MCF 10A (cell line): ENCODE data around the gene AQR. TPM values are rescaled to one million over a fixed set of nuclear protein-coding genes. Genes with fewer than 3 reads are reported as not detected.

Source experiments
- BruUV-seq: library from RNA; stranded (reverse); fragments of 400-500 nt; replicated peaks from 2 replicates; lab custom pipeline; 2021; lab: Mats Ljungman, UMichigan
- CTCF ChIA-PET: fragments of 300-600 bp; sonication (Branson Sonifier 250); formaldehyde crosslinking; extraction: SDS; loops from one replicate; lab custom pipeline; 2021; ENCODE audit warnings: antibody characterized with exemption, inconsistent platforms; lab: Yijun Ruan, JAX
- POLR2A ChIA-PET: fragments of 300-600, 350-650 bp; sonication (Branson Sonifier 250); formaldehyde crosslinking; extraction: SDS; loops from one replicate; lab custom pipeline; 2020; ENCODE audit warnings: antibody characterized with exemption, inconsistent platforms; lab: Yijun Ruan, JAX
- DNase-seq: peaks from one replicate; pipeline ENCODE4 v3.0.0-alpha.2; 2018; ENCODE audit not compliant: unreplicated experiment
- H3K27ac Mint-ChIP-seq: one replicate; pipeline ENCODE4 v1.8.0; 2022; ENCODE audit warnings: mild to moderate bottlenecking, low read depth, mixed read lengths; ENCODE audit not compliant: unreplicated experiment
- H3K27me3 Mint-ChIP-seq: one replicate; pipeline ENCODE4 v1.8.0; 2022; ENCODE audit warnings: mixed read lengths; ENCODE audit not compliant: insufficient read depth, unreplicated experiment
- H3K36me3 Mint-ChIP-seq: one replicate; pipeline ENCODE4 v1.8.0; 2022; ENCODE audit warnings: mild to moderate bottlenecking, moderate library complexity, mixed read lengths; ENCODE audit not compliant: insufficient read depth, unreplicated experiment
- H3K4me1 Mint-ChIP-seq: one replicate; pipeline ENCODE4 v1.8.0; 2022; ENCODE audit warnings: mixed read lengths; ENCODE audit not compliant: insufficient read depth, unreplicated experiment
- H3K4me3 Mint-ChIP-seq: one replicate; pipeline ENCODE4 v1.8.0; 2022; ENCODE audit warnings: mild to moderate bottlenecking, moderate library complexity, mixed read lengths; ENCODE audit not compliant: unreplicated experiment
- H3K9me3 Mint-ChIP-seq: one replicate; pipeline ENCODE4 v1.8.0; 2022; ENCODE audit warnings: mixed read lengths; ENCODE audit not compliant: unreplicated experiment
- intact Hi-C: fragments of 100-400 bp; cut with micrococcal nuclease; formaldehyde crosslinking; loops from 2 replicates; pipeline ENCODE4 v1.14.1; 2022
- total RNA-seq: library from RNA; stranded (reverse); gene quantifications from 2 replicates; pipeline ENCODE4 v1.2.3, GENCODE V29; 2022
- TF ChIP-seq, protein P1 (sequence below): fragments of 200-600 bp; IDR thresholded peaks from one replicate; pipeline ENCODE4 v1.8.0; 2022; ENCODE audit warnings: antibody characterized with exemption, mild to moderate bottlenecking; ENCODE audit not compliant: unreplicated experiment

Gene AQR
- total RNA-seq, 1 experiment from 2014 or later, result 26.5 TPM

DNA sequence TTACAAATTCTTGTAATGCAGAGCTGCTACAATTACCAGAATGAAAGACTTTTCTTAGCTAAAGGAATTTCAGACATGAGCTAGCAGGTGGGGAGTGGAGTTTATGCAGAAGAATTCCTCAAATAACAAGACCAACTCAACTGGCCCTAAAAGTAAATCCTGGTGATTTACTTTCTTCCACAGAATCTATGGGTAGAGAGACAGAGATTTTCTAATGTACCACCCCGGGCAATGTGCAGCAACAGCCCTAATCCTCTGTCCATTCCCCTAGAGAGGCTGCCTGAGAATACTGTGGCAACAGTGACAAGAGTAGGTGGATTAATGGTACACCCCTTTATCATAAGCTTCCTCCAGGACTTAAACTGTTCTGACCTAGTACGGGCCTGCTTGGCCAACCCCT is 55.2 kb downstream of the AQR start:
- Mint-ChIP-seq H3K4me3 (no peak overlapping the region), H3K36me3 (peaks cover 70% of the 10 kb centered on the region), H3K9me3 (no peaks in the 10 kb centered on the region), H3K27me3 (no peaks in the 10 kb centered on the region), H3K4me1 (no peaks in the 10 kb centered on the region), H3K27ac (no peak overlapping the region)
- no peak for DNase-seq
- POLR2A ChIA-PET, result interaction anchor here (1.3 kb wide), 1 partner anchor 9 kb away, joined by 3 read pairs; no protein-coding TSS in a partner anchor
- TF ChIP-seq, protein P1, sequence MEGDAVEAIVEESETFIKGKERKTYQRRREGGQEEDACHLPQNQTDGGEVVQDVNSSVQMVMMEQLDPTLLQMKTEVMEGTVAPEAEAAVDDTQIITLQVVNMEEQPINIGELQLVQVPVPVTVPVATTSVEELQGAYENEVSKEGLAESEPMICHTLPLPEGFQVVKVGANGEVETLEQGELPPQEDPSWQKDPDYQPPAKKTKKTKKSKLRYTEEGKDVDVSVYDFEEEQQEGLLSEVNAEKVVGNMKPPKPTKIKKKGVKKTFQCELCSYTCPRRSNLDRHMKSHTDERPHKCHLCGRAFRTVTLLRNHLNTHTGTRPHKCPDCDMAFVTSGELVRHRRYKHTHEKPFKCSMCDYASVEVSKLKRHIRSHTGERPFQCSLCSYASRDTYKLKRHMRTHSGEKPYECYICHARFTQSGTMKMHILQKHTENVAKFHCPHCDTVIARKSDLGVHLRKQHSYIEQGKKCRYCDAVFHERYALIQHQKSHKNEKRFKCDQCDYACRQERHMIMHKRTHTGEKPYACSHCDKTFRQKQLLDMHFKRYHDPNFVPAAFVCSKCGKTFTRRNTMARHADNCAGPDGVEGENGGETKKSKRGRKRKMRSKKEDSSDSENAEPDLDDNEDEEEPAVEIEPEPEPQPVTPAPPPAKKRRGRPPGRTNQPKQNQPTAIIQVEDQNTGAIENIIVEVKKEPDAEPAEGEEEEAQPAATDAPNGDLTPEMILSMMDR, result no peak
- intact Hi-C loops, result no loop called here
- BruUV-seq, result no TSS peak
- CTCF ChIA-PET, result interaction anchor here (0.5 to 1.6 kb wide), 7 partner anchors 206 to 666 kb away, joined by 3 to 8 read pairs (median 3); no protein-coding TSS in a partner anchor

DNA sequence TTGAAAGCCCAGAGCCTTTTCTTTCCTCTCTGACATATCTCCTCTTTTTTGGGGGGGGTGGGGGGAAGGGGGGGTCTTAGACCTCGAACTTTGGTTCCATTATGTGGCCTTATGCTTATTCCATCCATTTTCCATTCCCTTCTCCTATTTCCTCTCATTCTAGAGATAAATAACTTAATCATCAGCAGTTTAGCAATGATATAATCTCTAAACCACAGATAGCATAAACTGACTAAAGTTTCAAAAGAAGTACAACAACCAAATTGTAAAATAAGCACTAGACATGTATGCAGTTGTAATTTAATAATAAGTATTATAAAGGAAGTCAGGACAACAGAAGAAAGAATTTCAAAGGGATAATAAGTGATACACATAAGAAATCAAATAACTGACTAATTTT is 64.5 kb downstream of the AQR start:
- intact Hi-C loops, result no loop called here
- DNase-seq, result no peak
- BruUV-seq, result no TSS peak
- no peaks in the 10 kb centered on the region for H3K9me3 Mint-ChIP-seq
- ChIA-PET POLR2A (interaction anchor here (0.7 kb wide), 1 partner anchor 192 kb away, joined by 3 read pairs; no protein-coding TSS in a partner anchor), CTCF (interaction anchor here (0.6 to 1.2 kb wide), 2 partner anchors 285 to 288 kb away, joined by 3 read pairs; no protein-coding TSS in a partner anchor)
- peak overlapping the region; percentile 46 for H3K27ac Mint-ChIP-seq
- no peaks in the 10 kb centered on the region for H3K27me3 Mint-ChIP-seq
- no peaks in the 10 kb centered on the region for H3K4me1 Mint-ChIP-seq
- TF ChIP-seq, protein P1, result no peak
- H3K4me3 Mint-ChIP-seq, result no peak overlapping the region
- H3K36me3 Mint-ChIP-seq, result peaks cover 56% of the 10 kb centered on the region

DNA sequence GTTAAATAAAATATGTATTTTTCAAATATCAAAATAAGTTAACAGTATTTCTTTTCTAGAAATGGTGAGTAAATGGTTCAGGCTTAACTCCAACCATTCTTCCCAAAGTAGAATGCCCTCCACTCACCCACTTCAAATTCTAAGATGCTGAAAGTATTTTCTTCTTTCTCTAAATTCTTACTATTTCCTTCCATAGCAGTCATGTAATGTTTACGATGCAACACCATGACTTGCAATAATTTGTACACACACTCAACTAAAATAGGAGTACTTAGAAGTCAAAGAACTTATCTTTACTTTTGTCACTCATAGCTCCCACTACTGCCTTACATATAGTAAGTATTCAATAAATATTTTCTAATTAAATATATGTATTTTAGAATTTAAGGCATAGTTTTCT is 65.0 kb downstream of the AQR start:
- no peak for DNase-seq
- peak overlapping the region; percentile 46 for H3K27ac Mint-ChIP-seq
- intact Hi-C loops, result no loop called here
- no TSS peak for BruUV-seq
- no peaks in the 10 kb centered on the region for H3K4me1 Mint-ChIP-seq
- CTCF ChIA-PET, result interaction anchor here (0.6 to 1.2 kb wide), 2 partner anchors 284 to 288 kb away, joined by 3 read pairs; no protein-coding TSS in a partner anchor
- POLR2A ChIA-PET, result no interaction called here
- no peaks in the 10 kb centered on the region for H3K9me3 Mint-ChIP-seq
- TF ChIP-seq, protein P1, result no peak
- peaks cover 56% of the 10 kb centered on the region for H3K36me3 Mint-ChIP-seq
- no peaks in the 10 kb centered on the region for H3K27me3 Mint-ChIP-seq
- H3K4me3 Mint-ChIP-seq, result no peak overlapping the region

DNA sequence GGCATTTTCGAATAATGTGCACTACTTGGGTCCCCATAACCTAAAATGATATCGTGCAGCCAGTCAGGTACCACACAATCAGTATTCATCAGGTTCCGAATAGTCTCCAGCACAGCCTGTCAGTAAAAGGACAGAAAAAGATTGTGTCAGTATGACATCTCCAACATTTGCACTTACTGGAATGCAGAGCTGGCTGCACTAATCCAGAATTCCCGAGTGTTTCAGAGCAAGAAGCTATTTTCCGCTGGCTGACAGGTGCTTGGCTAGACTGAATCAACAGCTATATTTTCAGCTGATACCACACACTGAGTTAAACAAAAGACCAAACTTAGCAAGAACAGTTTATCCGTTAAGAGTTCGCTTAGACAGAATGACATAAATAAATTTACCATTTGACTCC is 68.8 kb downstream of the AQR start:
- no peak for DNase-seq
- no peaks in the 10 kb centered on the region for H3K27me3 Mint-ChIP-seq
- BruUV-seq, result no TSS peak
- CTCF ChIA-PET, result interaction anchor here (1.0 to 2.1 kb wide), 4 partner anchors 11 to 279 kb away, joined by 3 to 10 read pairs (median 6); no protein-coding TSS in a partner anchor
- TF ChIP-seq, protein P1, result no peak
- no peaks in the 10 kb centered on the region for H3K9me3 Mint-ChIP-seq
- H3K36me3 Mint-ChIP-seq, result peaks cover 50% of the 10 kb centered on the region
- intact Hi-C loops, result no loop called here
- POLR2A ChIA-PET, result interaction anchor here (1.4 kb wide), 1 partner anchor 11 kb away, joined by 3 read pairs; no protein-coding TSS in a partner anchor
- no peak overlapping the region for H3K4me3 Mint-ChIP-seq
- H3K4me1 Mint-ChIP-seq, result no peaks in the 10 kb centered on the region
- no peak overlapping the region for H3K27ac Mint-ChIP-seq
